ENCODE results near the gene XRCC1.
A peak's percentile ranks its signal among the peaks of the same experiment; 100 is the strongest.
"Not testable (repeated sequence)": the region's sequence is repeated elsewhere in the genome, so short reads cannot be mapped to it uniquely, and the experiment has no call there.

XRCC1 gene

GRCh38 chr19:43599635-43600295 is 24.4 kb upstream of the XRCC1 start:
- no peak for DNase-seq (ENCODE audit: low read depth)

- DNase-seq (ENCODE audit: low read depth), result no peak
Observed at GRCh38 chr19:43598445-43599240, 23.3 kb upstream of the XRCC1 start.

- DNase-seq (ENCODE audit: low read depth), result no peak
Observed at GRCh38 chr19:43597876-43598275, 22.5 kb upstream of the XRCC1 start.

- no peak for DNase-seq (ENCODE audit: low read depth)
Observed at GRCh38 chr19:43596842-43597461, 21.6 kb upstream of the XRCC1 start.

GRCh38 chr19:43595999-43596841 is 20.9 kb upstream of the XRCC1 start, which contains the start of the genes IRGQ and ZNF576:
TSS of gene IRGQ (minus strand) at chr19:43596134. CDS start at chr19:43595338, 796 bp downstream.
TSS of gene ZNF576 (plus strand) at chr19:43596595. CDS start at chr19:43597109, 514 bp downstream.
- DNase-seq (ENCODE audit: low read depth), result peak; percentile 100

- no peak for DNase-seq (ENCODE audit: low read depth)
Observed at GRCh38 chr19:43595605-43595998, 20.3 kb upstream of the XRCC1 start.

- peak; percentile 59 for DNase-seq (ENCODE audit: low read depth)
Observed at GRCh38 chr19:43594710-43595604, 19.6 kb upstream of the XRCC1 start.

- no peak for DNase-seq (ENCODE audit: low read depth)
Observed at GRCh38 chr19:43594081-43594697, 18.9 kb upstream of the XRCC1 start.

GRCh38 chr19:43592800-43593350 is 17.5 kb upstream of the XRCC1 start:
- DNase-seq (ENCODE audit: low read depth), result no peak

- no peak for DNase-seq (ENCODE audit: low read depth)
Observed at GRCh38 chr19:43591904-43592772, 16.8 kb upstream of the XRCC1 start.

- no peak for DNase-seq (ENCODE audit: low read depth)
Observed at GRCh38 chr19:43589678-43590077, 14.4 kb upstream of the XRCC1 start.

GRCh38 chr19:43589277-43589676 is 13.9 kb upstream of the XRCC1 start:
- no peak for DNase-seq (ENCODE audit: low read depth)

GRCh38 chr19:43587029-43587428 is 11.7 kb upstream of the XRCC1 start:
- DNase-seq (ENCODE audit: low read depth), result not testable (repeated sequence)

GRCh38 chr19:43586346-43586745 is 11.0 kb upstream of the XRCC1 start:
- DNase-seq (ENCODE audit: low read depth), result no peak

- DNase-seq (ENCODE audit: low read depth), result no peak
Observed at GRCh38 chr19:43584484-43584883, 9.2 kb upstream of the XRCC1 start.

- DNase-seq (ENCODE audit: low read depth), result no peak
Observed at GRCh38 chr19:43582495-43582894, 7.2 kb upstream of the XRCC1 start.

GRCh38 chr19:43581467-43581866 is 6.1 kb upstream of the XRCC1 start:
- DNase-seq (ENCODE audit: low read depth), result no peak

- DNase-seq (ENCODE audit: low read depth), result no peak
Observed at GRCh38 chr19:43578787-43579186, 3.5 kb upstream of the XRCC1 start.

Data from activated T-helper 9 cell treated with anti-CD3 and anti-CD28 coated beads, Interleukin-2, amount 50 U/mL, for 16 hours (primary cell).